Lower leg skin (tissue), 3 donors: ENCODE results near the gene TNF.

Source experiments
- POLR2A ChIP-seq, 2 donors: fragments of 450-650 bp; IDR thresholded peaks; one replicate each; pipeline ENCODE4 v1.6.1; 2016 to 2017; ENCODE audit warnings: antibody characterized with exemption in 2 of 2, mild to moderate bottlenecking in 1 of 2, moderate library complexity in 1 of 2
- TF ChIP-seq, protein P1 (sequence below), 3 donors: fragments of 450-650 bp; IDR thresholded peaks; one replicate each; pipeline ENCODE4 v1.5.1; 2016; ENCODE audit warnings: antibody characterized with exemption in 3 of 3, mild to moderate bottlenecking in 3 of 3, moderate library complexity in 2 of 3

DNA sequence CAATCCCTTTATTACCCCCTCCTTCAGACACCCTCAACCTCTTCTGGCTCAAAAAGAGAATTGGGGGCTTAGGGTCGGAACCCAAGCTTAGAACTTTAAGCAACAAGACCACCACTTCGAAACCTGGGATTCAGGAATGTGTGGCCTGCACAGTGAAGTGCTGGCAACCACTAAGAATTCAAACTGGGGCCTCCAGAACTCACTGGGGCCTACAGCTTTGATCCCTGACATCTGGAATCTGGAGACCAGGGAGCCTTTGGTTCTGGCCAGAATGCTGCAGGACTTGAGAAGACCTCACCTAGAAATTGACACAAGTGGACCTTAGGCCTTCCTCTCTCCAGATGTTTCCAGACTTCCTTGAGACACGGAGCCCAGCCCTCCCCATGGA, 2.2 kb downstream of the TNF start:
- no peak for TF ChIP-seq POLR2A (IDR thresholded peaks at IDR 0.05)
- TF ChIP-seq, protein P1, sequence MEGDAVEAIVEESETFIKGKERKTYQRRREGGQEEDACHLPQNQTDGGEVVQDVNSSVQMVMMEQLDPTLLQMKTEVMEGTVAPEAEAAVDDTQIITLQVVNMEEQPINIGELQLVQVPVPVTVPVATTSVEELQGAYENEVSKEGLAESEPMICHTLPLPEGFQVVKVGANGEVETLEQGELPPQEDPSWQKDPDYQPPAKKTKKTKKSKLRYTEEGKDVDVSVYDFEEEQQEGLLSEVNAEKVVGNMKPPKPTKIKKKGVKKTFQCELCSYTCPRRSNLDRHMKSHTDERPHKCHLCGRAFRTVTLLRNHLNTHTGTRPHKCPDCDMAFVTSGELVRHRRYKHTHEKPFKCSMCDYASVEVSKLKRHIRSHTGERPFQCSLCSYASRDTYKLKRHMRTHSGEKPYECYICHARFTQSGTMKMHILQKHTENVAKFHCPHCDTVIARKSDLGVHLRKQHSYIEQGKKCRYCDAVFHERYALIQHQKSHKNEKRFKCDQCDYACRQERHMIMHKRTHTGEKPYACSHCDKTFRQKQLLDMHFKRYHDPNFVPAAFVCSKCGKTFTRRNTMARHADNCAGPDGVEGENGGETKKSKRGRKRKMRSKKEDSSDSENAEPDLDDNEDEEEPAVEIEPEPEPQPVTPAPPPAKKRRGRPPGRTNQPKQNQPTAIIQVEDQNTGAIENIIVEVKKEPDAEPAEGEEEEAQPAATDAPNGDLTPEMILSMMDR (IDR thresholded peaks at IDR 0.05) = no peak
